Esophagus squamous epithelium (tissue), 5 donors: ENCODE data around the gene ZNF440. TPM values are rescaled to one million over a fixed set of nuclear protein-coding genes. Genes with fewer than 3 reads are reported as not detected.
"Not testable (repeated sequence)": the region's sequence is repeated elsewhere in the genome, so short reads cannot be mapped to it uniquely, and the experiment has no call there.

Source experiments
- DNase-seq: peaks from one replicate; lab custom pipeline; 2025; lab: John Stamatoyannopoulos, UW
- H3K27ac ChIP-seq, 4 donors: fragments of 200-600 bp; sonication (generic); one replicate each; pipeline ENCODE4 v1.5.1; 2016 to 2019; ENCODE audit warnings: mild to moderate bottlenecking in 1 of 4
- H3K27me3 ChIP-seq, 4 donors: fragments of 200-600 bp; sonication (generic); 1 replicate in 3 of 4; 2 replicates in 1 of 4; pipeline versions ENCODE4 v1.5.1 to v1.6.0; 2017 to 2021; ENCODE audit warnings: antibody characterized with exemption in 1 of 4
- H3K36me3 ChIP-seq, 3 donors: fragments of 200-600 bp; sonication (generic); one replicate each; pipeline ENCODE4 v1.5.1; 2016 to 2019
- H3K4me1 ChIP-seq, 3 donors: fragments of 200-600 bp; sonication (generic); one replicate each; pipeline ENCODE4 v1.5.1; 2017 to 2019
- H3K4me3 ChIP-seq, 4 donors: fragments of 200-600 bp; sonication (generic); 1 replicate in 3 of 4; 2 replicates in 1 of 4; pipeline ENCODE4 v1.5.1; 2016 to 2019; ENCODE audit warnings: mild to moderate bottlenecking in 2 of 4, moderate library complexity in 1 of 4
- H3K9me3 ChIP-seq, 3 donors: fragments of 200-600 bp; sonication (generic); one replicate each; pipeline ENCODE4 v1.5.1; 2016 to 2019
- POLR2A ChIP-seq, 4 donors: fragments of 450-650 bp; IDR thresholded peaks; one replicate each; pipeline ENCODE4 v1.6.1; 2017; ENCODE audit warnings: antibody characterized with exemption in 4 of 4, mild to moderate bottlenecking in 4 of 4, moderate library complexity in 3 of 4
- WGBS, 2 donors: methylation state at CpG; one replicate each; pipeline ENCODE4 v1.1.5; 2018; 5-methylcytosine and 5-hydroxymethylcytosine counted together
- intact Hi-C: fragments of 100-400 bp; cut with DNase I; formaldehyde crosslinking; loops from one replicate; pipeline ENCODE4 v1.15.0; 2022
- total RNA-seq, 4 donors: library from RNA; depleted of rRNA; stranded (reverse); fragments of >200 nt; gene quantifications; one replicate each; pipeline ENCODE4 v1.1.0, GENCODE V29; 2016
- TF ChIP-seq, protein P1 (sequence below), 6 experiments: fragments of 450-650 bp in 4 of 6; fragments of 200-600 bp in 2 of 6; sonication (generic) in 2 of 6; IDR thresholded peaks; one replicate each; pipeline ENCODE4 v1.5.1; 2016 to 2019; ENCODE audit warnings: antibody characterized with exemption in 6 of 6, mild to moderate bottlenecking in 4 of 6, moderate library complexity in 4 of 6
- donor health status: DM: yes; HTN: yes; CAD: no.

ZNF440 gene
- total RNA-seq, 4 donors from 2014 or later = 16.1 to 22.2 (median 19.2) TPM

GRCh38 chr19:11848594-11849469 is 34.8 kb downstream of the ZNF440 start, which contains the start of gene ZNF439:
Gene ZNF439 (plus strand): TSS chr19:11848726. CDS start chr19:11848868, 142 bp downstream.
- H3K27me3 ChIP-seq = no peaks in the 10 kb centered on the region
- peak; percentile 38 for DNase-seq
- no peaks in the 10 kb centered on the region for H3K36me3 ChIP-seq
- H3K4me3 ChIP-seq = peak within 1 kb of the TSS; percentile 47 to 73 (median 62)
- WGBS, 2 donors = 2 to 3% methylated on average over 18 of the region's 59 CpGs
- intact Hi-C loops = no loop called here
- TF ChIP-seq, protein P1, sequence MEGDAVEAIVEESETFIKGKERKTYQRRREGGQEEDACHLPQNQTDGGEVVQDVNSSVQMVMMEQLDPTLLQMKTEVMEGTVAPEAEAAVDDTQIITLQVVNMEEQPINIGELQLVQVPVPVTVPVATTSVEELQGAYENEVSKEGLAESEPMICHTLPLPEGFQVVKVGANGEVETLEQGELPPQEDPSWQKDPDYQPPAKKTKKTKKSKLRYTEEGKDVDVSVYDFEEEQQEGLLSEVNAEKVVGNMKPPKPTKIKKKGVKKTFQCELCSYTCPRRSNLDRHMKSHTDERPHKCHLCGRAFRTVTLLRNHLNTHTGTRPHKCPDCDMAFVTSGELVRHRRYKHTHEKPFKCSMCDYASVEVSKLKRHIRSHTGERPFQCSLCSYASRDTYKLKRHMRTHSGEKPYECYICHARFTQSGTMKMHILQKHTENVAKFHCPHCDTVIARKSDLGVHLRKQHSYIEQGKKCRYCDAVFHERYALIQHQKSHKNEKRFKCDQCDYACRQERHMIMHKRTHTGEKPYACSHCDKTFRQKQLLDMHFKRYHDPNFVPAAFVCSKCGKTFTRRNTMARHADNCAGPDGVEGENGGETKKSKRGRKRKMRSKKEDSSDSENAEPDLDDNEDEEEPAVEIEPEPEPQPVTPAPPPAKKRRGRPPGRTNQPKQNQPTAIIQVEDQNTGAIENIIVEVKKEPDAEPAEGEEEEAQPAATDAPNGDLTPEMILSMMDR (IDR thresholded peaks at IDR 0.05) = no peak
- TF ChIP-seq POLR2A (IDR thresholded peaks at IDR 0.05) = peak in 1 of 4 donors; percentile 36
- peaks cover 7 to 25% (median 10%) of the 10 kb centered on the region in 3 donors for H3K4me1 ChIP-seq
- peaks cover 0 to 6% (median 0%) of the 10 kb centered on the region in 3 donors for H3K9me3 ChIP-seq
- H3K27ac ChIP-seq = peak within 1 kb of the TSS; percentile 49 to 77 (median 70)

DNA sequence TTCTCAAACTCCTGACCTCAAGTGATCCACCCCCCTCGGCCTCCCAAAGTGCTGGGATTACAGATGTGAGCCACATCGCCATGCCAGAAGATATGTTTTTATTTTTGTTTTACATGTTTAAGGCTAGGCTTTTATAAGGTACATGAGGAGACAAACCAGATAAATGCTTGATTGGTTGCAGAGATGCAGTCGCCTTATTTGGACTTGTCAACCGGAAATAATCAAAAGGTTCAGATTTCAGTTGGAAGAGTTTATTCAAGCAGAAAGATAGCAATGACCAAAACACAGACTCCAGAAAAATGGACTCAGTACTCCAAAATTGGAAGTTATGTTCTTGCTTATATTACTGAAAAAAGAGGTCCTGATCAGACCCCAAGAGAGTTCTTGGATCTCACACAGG is 36.2 kb downstream of the ZNF440 start:
- H3K4me3 ChIP-seq, H3K27me3 ChIP-seq, H3K9me3 ChIP-seq, H3K27ac ChIP-seq, intact Hi-C loops, H3K36me3 ChIP-seq, DNase-seq: not testable (repeated sequence)
- peaks cover 7 to 25% (median 10%) of the 10 kb centered on the region in 3 donors for H3K4me1 ChIP-seq
- WGBS, 2 donors = 91 to 95% methylated on average over 4 of the region's 4 CpGs

DNA sequence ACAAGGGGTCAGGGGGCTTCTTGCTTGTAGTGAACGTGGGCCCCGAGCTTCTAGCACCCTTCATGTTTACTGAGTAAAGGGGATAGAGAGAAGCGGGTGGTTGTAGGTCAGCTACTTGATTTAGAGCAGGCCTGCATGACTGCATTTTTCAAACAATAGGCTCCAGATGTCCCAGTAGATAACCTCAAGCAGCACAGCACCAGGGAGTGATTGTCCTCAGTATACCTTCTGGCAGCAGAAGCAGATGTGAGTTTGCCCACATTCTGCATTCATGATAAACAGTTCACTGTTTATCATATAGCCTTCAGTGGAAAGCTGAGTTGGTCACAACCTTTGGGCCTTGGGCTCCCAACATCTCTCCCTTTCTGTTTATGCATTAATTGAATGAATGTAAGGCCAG is 39.3 kb downstream of the ZNF440 start:
- WGBS, 2 donors = 77 to 94% methylated on average over 3 of the region's 3 CpGs
- H3K36me3 ChIP-seq = no peaks in the 10 kb centered on the region
- H3K27ac ChIP-seq = no peak overlapping the region
- H3K9me3 ChIP-seq = peaks cover 0 to 12% (median 0%) of the 10 kb centered on the region in 3 donors
- DNase-seq = no peak
- H3K27me3 ChIP-seq = no peaks in the 10 kb centered on the region
- no peak overlapping the region for H3K4me3 ChIP-seq
- TF ChIP-seq, protein P1 (IDR thresholded peaks at IDR 0.05) = no peak
- TF ChIP-seq POLR2A (IDR thresholded peaks at IDR 0.05) = no peak
- peaks cover 5 to 26% (median 7%) of the 10 kb centered on the region in 3 donors for H3K4me1 ChIP-seq
- intact Hi-C loops = no loop called here

DNA sequence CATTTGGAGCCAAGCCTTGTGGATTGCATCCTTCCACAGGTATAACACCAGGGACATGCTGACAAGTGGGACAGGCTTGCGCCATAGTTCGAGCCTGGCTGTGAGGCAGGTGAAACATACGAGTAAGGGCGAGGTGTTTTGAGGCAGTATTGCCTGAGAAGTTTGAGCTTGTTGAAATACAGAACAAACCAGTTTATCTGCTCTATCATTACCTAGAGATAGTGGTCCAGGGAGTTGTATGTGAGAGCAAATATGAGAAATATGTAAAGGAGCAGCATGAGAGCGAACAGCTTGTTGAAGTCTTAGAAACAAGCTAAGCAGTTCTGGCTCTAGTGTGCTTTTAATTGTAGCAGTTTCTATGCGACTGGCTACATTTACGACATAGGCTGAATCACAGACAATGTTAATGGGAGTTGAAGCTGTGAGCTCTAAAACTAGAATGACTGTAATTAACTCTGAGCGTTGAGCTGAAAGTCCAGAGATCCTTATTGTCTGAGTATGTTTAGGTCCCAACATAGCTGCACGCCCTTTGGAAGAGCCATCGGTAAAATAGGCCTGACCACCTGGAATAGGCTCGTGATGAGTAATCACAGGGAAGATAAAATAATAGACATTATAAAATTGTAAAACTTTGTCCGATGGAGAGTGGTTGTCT is 42.6 kb downstream of the ZNF440 start:
- 84 to 87% methylated on average over 12 of the region's 12 CpGs for WGBS, 2 donors
- H3K4me3 ChIP-seq = no peak overlapping the region
- H3K27ac ChIP-seq = no peak overlapping the region
- intact Hi-C loops = no loop called here
- no peaks in the 10 kb centered on the region for H3K36me3 ChIP-seq
- TF ChIP-seq, protein P1 (IDR thresholded peaks at IDR 0.05) = no peak
- TF ChIP-seq POLR2A (IDR thresholded peaks at IDR 0.05) = no peak
- H3K4me1 ChIP-seq = peaks cover 0 to 7% (median 0%) of the 10 kb centered on the region in 3 donors
- H3K27me3 ChIP-seq = no peaks in the 10 kb centered on the region
- H3K9me3 ChIP-seq = peaks cover 0 to 40% (median 11%) of the 10 kb centered on the region in 3 donors
- no peak for DNase-seq

DNA sequence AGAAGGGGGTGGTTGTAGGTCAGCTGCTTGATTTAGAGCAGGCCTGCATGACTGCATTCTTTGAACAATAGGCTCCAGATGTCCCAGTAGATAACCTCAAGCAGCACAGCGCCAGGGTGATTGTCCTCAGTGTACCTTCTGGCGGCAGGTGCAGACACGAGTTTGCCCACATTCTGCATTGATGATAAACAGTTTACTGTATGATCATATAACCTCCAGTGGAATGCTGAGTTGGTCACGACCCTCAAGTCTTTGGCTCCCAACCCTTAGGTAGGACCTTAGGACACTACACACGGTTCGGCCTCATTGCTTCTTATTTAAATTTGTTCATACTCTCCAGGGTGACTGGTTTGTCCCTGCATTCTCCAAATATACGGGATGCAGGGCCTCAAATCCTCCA is 46.6 kb downstream of the ZNF440 start:
- Histone ChIP-seq H3K9me3 (peaks cover 0 to 72% (median 18%) of the 10 kb centered on the region in 3 donors), H3K4me3 (no peak overlapping the region), H3K4me1 (peaks cover 0 to 7% (median 0%) of the 10 kb centered on the region in 3 donors), H3K27ac (no peak overlapping the region), H3K27me3 (no peaks in the 10 kb centered on the region), H3K36me3 (peaks cover 0 to 7% (median 0%) of the 10 kb centered on the region in 3 donors)
- no peak for TF ChIP-seq POLR2A (IDR thresholded peaks at IDR 0.05)
- TF ChIP-seq, protein P1 (IDR thresholded peaks at IDR 0.05) = no peak
- WGBS, 2 donors = 85 to 89% methylated on average over 6 to 7 of the region's 7 CpGs
- intact Hi-C loops = no loop called here
- DNase-seq = no peak
